AG08395 (cell line): Measurements from ENCODE around the gene TEX35.
"Not testable (repeated sequence)": the region's sequence is repeated elsewhere in the genome, so short reads cannot be mapped to it uniquely, and the experiment has no call there.

Experiments
- DNase-seq: peaks from one replicate; pipeline ENCODE4 v3.0.0; 2012; ENCODE audit warnings: mixed read lengths, low spot score

TEX35 gene

DNA sequence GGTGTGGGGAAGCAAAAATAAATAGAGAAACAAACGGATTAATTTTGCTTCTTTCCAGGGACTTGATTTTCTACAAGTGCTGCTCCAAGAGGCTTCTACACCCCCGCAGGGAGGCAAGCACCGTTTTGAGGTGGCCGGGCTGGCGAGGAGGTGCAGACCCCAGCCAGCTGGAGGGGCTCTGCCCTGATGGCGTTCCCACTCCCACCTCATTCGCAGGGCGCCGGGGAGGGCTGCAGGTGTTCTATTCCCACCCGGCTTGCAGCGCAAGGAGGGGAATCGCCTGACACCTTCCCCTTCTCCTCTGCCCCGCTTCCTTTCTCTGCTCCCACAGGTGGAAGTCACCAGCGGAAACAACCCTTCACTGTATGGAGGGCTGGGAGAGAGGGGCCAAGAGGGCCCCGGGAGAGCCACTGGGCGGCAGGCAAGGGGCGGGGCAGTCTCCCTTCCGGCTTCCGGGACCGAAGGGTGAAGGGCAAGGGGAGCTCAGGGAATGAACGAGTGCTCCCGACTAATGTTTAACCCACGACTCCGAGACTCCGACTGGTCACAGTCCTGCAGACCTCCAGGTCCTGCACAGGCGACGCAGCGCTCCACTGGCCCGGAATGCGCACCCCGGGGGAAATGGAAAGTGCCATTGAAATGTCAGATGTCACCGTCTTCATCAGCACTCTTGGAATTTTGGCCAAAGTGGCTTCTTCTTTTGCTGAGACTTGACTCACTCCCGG is 29.1 kb downstream of the TEX35 start:
- no peak for DNase-seq

DNA sequence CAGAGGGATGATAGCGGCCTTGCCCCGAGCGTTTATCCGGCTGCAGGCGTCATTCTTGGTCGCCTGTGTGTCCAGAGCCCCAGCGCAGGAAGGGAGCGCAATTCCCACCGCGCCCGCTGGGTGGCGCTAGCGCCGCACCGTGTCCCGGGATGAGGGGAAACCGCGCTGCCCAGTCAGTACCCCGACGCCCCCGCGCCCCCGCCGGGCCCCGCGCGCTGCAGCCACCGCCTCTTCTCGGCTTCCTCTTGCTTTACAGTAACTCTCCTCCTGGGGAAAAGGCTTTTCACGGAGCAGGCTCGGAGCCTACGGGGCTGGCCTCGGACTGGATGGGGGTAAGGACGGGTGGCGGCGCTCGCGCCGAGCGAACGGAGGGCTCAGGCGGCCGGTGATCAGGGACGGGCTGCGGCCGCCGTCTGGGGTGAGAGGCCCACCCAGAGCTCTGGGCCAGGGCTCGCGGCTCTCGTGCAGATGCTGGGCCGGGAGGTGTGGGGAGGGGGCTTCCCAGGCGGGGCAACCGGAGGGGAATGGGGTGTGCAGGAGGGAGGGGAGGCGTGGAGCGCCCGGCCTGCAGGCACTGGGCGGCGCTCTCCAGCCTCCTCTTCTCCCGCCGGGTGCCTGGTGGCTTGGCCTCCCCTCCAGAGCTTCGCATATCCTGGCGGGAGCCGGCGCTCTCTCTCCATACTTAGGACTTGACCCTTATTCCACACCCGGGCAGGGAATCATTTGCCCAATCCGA is 29.8 kb downstream of the TEX35 start:
- DNase-seq, result peak; percentile 83

DNA sequence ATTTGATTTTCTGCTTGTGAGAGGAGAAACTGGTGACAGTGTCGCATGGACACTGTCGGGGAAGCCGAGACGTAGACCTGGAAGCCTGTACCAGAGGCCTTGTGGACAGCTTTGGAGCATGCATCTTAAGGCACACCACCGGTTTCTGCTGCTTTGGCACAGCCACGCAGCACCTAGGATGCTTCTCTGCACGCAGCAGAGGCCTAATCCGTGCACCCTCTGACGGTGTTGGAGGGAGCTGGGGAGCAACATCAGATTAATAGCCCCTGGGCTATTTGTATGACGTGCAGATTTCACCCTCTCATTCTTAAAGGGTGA is 30.3 kb downstream of the TEX35 start:
- DNase-seq, result no peak

GRCh38 chr1:178544531-178544930 is 31.6 kb downstream of the TEX35 start:
- no peak for DNase-seq

DNA sequence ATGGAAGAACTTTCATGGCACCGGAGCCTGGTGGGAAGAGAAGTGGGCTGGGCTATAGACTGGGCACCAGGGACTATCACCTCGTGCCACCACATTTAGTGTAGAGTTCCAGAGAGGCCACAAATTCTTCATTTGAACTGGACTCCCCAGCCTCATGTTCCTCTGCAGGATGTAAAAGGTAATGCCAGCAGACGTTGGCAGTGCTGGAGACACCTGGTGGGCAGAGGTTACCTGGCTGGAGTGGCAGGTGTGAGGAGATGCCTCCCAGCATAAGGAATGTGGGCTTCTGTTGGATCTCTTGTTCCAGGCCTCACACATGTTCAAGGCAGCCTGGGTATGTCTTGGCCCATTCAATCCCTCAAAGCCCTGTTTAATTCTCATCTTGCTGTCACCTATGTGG is 35.2 kb downstream of the TEX35 start:
- no peak for DNase-seq

DNA sequence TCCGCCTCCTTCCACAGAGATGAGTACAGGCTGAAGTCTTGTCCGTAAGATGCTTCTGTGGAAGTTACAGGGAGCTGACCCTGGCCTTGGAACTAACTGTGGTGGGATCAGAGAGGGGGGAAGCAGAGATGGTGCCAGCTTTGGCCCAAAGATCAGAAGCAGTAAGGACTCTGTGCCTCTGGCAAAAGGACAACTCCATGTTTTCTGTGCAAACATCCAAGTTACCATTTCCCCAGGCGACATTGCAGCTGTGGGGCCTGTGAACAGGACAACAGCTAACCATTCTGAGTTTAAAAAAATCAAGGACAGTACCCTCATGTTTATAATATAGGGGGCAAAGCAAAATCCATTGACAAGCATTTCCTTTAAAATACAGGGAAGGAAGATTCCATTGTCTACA is 38.4 kb downstream of the TEX35 start:
- DNase-seq, result no peak

DNA sequence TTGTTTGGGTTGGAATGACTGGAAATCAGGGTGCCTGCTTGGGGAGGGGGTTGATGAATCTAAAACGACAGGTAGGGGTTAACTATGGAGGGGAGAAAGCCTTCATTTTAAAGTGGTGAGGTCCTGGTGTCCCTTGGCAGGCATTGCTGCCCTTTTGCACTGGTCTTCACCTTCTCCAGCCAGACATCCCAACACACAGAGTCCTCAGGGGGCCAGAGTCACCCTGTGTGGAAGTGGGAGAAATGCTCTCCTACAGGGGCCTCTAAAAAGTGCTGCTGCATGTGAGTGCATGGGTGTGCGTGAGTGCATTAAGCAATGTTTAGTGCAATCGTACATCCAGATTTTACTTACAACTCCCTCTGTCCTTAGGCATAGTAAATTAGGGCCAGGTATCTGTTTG is 39.0 kb downstream of the TEX35 start:
- no peak for DNase-seq

- no peak for DNase-seq
These were observed 39.9 kb downstream of the TEX35 start for GRCh38 chr1:178552856-178553255.

GRCh38 chr1:178554351-178554750 is 41.4 kb downstream of the TEX35 start:
- DNase-seq, result not testable (repeated sequence)

DNA sequence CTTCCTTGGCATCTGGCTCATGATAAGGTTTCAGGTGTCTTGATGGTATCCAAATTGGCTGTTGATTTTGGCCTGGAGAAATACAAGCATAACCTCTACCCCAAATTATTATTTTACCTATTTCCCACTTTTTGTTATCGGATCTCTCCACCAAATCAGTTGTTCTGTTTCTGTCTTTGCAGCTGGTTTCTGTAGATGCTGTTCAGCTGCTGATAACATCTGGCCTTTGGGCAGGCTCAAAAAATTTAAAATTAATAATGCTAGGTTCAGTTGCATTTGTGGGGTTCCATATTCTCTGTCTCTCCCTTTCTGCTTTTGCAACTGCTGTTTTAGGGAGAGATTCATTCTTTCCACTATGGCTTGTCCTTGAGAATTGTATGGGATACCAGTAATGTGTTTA is 42.7 kb downstream of the TEX35 start:
- not testable (repeated sequence) for DNase-seq

GRCh38 chr1:178558816-178559215 is 45.9 kb downstream of the TEX35 start:
- DNase-seq, result not testable (repeated sequence)

GRCh38 chr1:178560871-178561376 is 48.0 kb downstream of the TEX35 start:
- DNase-seq, result no peak

DNA sequence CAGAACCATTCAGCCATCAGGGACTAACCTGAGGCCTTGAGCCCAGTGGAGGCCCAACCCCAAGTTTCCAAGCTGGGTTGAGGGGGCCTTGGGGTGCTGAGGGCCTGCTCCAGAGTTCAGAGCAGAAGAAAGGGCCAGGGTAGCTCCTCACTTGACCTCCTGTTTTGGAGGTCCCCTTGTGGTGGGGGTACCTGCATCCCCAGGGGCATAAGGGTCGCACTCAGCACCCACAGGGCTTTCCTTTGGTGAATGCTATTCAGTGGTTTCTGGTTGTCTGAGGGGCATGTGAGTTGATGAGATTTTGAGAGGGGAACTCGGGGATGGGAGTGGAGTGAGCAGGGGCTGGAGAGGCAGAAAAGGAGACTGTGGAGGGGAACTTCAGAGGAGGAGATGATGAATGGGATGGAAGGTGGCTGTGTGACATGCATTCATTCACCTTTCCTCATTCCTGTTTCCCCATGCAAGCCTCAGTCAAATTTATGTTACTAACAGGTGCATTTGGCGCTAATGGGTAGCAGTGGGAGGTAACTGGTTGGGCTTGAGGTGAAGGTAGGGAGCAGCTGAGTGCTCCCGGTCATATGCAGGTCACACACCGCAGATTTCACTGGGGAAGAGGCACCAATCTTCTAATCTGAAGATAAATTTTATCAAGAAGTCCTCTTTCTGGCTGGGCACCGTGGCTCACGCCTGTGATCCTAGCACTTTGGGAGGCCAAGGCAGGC is 50.4 kb downstream of the TEX35 start:
- DNase-seq, result no peak

DNA sequence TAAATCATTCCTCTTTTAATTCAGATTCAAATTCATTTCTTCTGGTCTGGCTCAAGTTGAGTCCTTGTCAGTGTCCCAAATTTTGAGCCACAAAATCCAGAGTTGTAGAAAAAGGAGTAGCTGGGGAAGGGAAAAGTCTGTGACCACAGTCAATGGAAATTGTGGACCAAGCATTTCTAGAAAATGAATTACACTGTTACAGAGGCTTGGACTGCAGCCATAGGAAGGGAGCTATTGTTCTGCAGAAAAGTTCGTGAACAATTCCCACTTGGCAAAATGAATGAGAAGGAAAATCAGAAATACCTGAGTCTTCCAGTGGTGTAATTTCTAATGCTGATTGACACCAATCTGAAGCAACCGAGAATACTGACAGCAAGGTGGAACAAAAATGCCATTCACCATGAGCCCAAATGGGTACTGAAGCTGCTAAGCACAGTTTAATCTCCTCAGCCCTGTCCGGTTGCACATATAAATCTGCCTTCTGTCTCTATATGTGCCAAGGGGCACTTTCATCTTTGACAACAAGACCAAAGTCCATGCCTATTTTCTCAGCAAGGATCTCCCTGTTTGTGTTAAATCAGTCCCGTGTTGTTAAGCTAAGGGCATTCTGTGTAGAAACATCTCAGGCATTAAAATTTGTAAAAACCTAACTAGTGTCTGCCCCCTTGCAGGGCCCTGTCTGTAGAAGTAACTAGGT is 51.3 kb downstream of the TEX35 start:
- DNase-seq, result no peak

- no peak for DNase-seq
These were observed 51.9 kb downstream of the TEX35 start for GRCh38 chr1:178564783-178565180.

DNA sequence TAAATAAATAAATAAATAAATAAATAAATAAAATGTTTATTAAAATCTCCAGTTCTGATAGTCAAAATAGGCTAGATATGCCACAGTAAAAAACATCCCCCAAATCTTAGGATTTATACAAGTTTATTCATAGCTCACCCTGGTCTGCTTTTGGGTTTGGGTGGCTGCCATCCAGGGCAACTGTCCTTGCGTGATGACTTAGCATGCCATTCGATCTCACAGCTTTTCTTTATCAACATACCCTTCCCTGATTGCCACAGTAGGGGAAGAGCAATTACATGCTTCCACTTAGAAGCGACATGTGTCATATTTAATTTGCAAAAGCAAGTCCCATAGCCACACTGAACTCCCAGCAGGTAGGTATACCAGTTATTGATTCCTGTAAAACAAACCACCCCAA is 52.7 kb downstream of the TEX35 start:
- DNase-seq, result no peak

DNA sequence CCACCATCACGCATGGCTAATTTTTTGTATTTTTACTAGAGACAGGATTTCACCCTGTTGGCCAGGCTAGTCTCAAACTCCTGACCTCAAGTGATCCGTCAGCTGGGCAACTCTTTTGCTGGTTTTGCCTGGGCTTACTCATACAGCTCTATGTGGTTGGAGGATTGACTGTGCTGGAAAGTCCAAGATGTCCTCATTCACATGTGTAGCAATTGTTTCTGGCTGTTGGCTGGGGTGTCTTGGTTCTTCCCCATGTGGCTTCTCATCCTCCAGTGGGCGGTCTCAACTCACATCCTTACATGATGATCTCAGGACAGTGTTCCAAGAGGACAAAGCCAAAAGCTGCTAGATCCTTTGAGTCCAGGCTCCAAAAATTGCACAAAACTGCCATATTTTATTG is 53.3 kb downstream of the TEX35 start:
- DNase-seq, result no peak

GRCh38 chr1:178571807-178572206 is 58.9 kb downstream of the TEX35 start:
- no peak for DNase-seq
